Activated naive CD8-positive, alpha-beta T cell treated with anti-CD3 and anti-CD28 coated beads for 36 hours (primary cell): ENCODE results near the gene AGPS. TPM values are rescaled to one million over a fixed set of nuclear protein-coding genes. Genes with fewer than 3 reads are reported as not detected.
"Not testable (repeated sequence)": the region's sequence is repeated elsewhere in the genome, so short reads cannot be mapped to it uniquely, and the experiment has no call there.

Experiments used
- DNase-seq: peaks from one replicate; pipeline ENCODE4 v3.0.0; 2021
- H3K27ac Mint-ChIP-seq: one replicate; pipeline ENCODE4 v1.8.0; 2022; ENCODE audit warnings: mild to moderate bottlenecking, moderate library complexity, mixed read lengths
- H3K27me3 Mint-ChIP-seq: one replicate; pipeline ENCODE4 v1.8.0; 2022; ENCODE audit warnings: mild to moderate bottlenecking, mixed read lengths
- H3K36me3 Mint-ChIP-seq: one replicate; pipeline ENCODE4 v1.8.0; 2021; ENCODE audit warnings: mild to moderate bottlenecking, mixed read lengths
- H3K4me1 Mint-ChIP-seq: one replicate; pipeline ENCODE4 v1.8.0; 2021; ENCODE audit warnings: mixed read lengths
- H3K4me3 Mint-ChIP-seq: one replicate; pipeline ENCODE4 v1.8.0; 2022; ENCODE audit warnings: mild to moderate bottlenecking, moderate library complexity, mixed read lengths
- H3K9me3 Mint-ChIP-seq: one replicate; pipeline ENCODE4 v1.8.0; 2022; ENCODE audit warnings: mixed read lengths
- total RNA-seq, 2 experiments: library from RNA; stranded (reverse); gene quantifications; one replicate each; pipeline ENCODE4 v1.2.3, GENCODE V29; 2021

AGPS gene
- total RNA-seq, 2 experiments from 2014 or later: 73.8 to 75.5 TPM

- H3K4me1 Mint-ChIP-seq: no peaks in the 10 kb centered on the region
- no peak overlapping the region for H3K4me3 Mint-ChIP-seq
- no peaks in the 10 kb centered on the region for H3K36me3 Mint-ChIP-seq
- no peak overlapping the region for H3K27ac Mint-ChIP-seq
- no peaks in the 10 kb centered on the region for H3K9me3 Mint-ChIP-seq
- no peaks in the 10 kb centered on the region for H3K27me3 Mint-ChIP-seq
- no peak for DNase-seq
Measured at GRCh38 chr2:177362499-177362898, 30.1 kb upstream of the AGPS start.

GRCh38 chr2:177363332-177363731 lies 29.2 kb upstream of the AGPS start:
- Mint-ChIP-seq H3K27ac (no peak overlapping the region), H3K4me3 (no peak overlapping the region), H3K4me1 (no peaks in the 10 kb centered on the region), H3K27me3 (no peaks in the 10 kb centered on the region), H3K9me3 (peaks cover 5% of the 10 kb centered on the region), H3K36me3 (no peaks in the 10 kb centered on the region)
- DNase-seq: no peak

- H3K4me1 Mint-ChIP-seq, H3K4me3 Mint-ChIP-seq, H3K36me3 Mint-ChIP-seq, H3K27ac Mint-ChIP-seq, DNase-seq, H3K27me3 Mint-ChIP-seq: not testable (repeated sequence)
- H3K9me3 Mint-ChIP-seq: peaks cover 20% of the 10 kb centered on the region
Measured at GRCh38 chr2:177365764-177366163, 26.8 kb upstream of the AGPS start.

- H3K36me3 Mint-ChIP-seq: peaks cover 19% of the 10 kb centered on the region
- H3K4me1 Mint-ChIP-seq, H3K27me3 Mint-ChIP-seq, H3K4me3 Mint-ChIP-seq, DNase-seq: not testable (repeated sequence)
- peak overlapping the region; percentile 12 for H3K27ac Mint-ChIP-seq
- peaks cover 39% of the 10 kb centered on the region for H3K9me3 Mint-ChIP-seq
Measured at GRCh38 chr2:177368023-177368422, 24.6 kb upstream of the AGPS start.

GRCh38 chr2:177379354-177379753 lies 13.2 kb upstream of the AGPS start:
- Mint-ChIP-seq H3K27me3 (no peaks in the 10 kb centered on the region), H3K4me3 (no peak overlapping the region), H3K27ac (no peak overlapping the region), H3K4me1 (no peaks in the 10 kb centered on the region), H3K9me3 (no peaks in the 10 kb centered on the region), H3K36me3 (peaks cover 29% of the 10 kb centered on the region)
- DNase-seq: no peak

GRCh38 chr2:177380181-177380580 lies 12.4 kb upstream of the AGPS start:
- no peak for DNase-seq
- peaks cover 26% of the 10 kb centered on the region for H3K36me3 Mint-ChIP-seq
- H3K4me3 Mint-ChIP-seq: no peak overlapping the region
- H3K27me3 Mint-ChIP-seq: no peaks in the 10 kb centered on the region
- H3K27ac Mint-ChIP-seq: no peak overlapping the region
- H3K9me3 Mint-ChIP-seq: no peaks in the 10 kb centered on the region
- H3K4me1 Mint-ChIP-seq: no peaks in the 10 kb centered on the region

GRCh38 chr2:177383935-177384334 lies 8.6 kb upstream of the AGPS start:
- no peak overlapping the region for H3K4me3 Mint-ChIP-seq
- peaks cover 7% of the 10 kb centered on the region for H3K4me1 Mint-ChIP-seq
- no peaks in the 10 kb centered on the region for H3K27me3 Mint-ChIP-seq
- peaks cover 24% of the 10 kb centered on the region for H3K36me3 Mint-ChIP-seq
- no peaks in the 10 kb centered on the region for H3K9me3 Mint-ChIP-seq
- no peak overlapping the region for H3K27ac Mint-ChIP-seq
- no peak for DNase-seq

- Mint-ChIP-seq H3K27ac (no peak overlapping the region), H3K4me3 (no peak overlapping the region), H3K9me3 (no peaks in the 10 kb centered on the region), H3K4me1 (peaks cover 8% of the 10 kb centered on the region), H3K36me3 (peaks cover 20% of the 10 kb centered on the region), H3K27me3 (no peaks in the 10 kb centered on the region)
- DNase-seq: no peak
Measured at GRCh38 chr2:177385151-177385550, 7.4 kb upstream of the AGPS start.

GRCh38 chr2:177391822-177392372 lies 676 bp upstream of the AGPS start:
- no peaks in the 10 kb centered on the region for H3K9me3 Mint-ChIP-seq
- H3K4me1 Mint-ChIP-seq: peaks cover 47% of the 10 kb centered on the region
- peak overlapping the region; percentile 96 for H3K4me3 Mint-ChIP-seq
- DNase-seq: no peak
- H3K27me3 Mint-ChIP-seq: no peaks in the 10 kb centered on the region
- H3K27ac Mint-ChIP-seq: peak overlapping the region; percentile 88
- H3K36me3 Mint-ChIP-seq: peaks cover 27% of the 10 kb centered on the region

GRCh38 chr2:177393203-177393755 lies 706 bp downstream of the AGPS start:
- Mint-ChIP-seq H3K4me3 (peak overlapping the region; percentile 96), H3K27me3 (no peaks in the 10 kb centered on the region), H3K4me1 (peaks cover 57% of the 10 kb centered on the region), H3K27ac (peak overlapping the region; percentile 88), H3K36me3 (peaks cover 36% of the 10 kb centered on the region), H3K9me3 (no peaks in the 10 kb centered on the region)
- no peak for DNase-seq

GRCh38 chr2:177393824-177394593 lies 1.4 kb downstream of the AGPS start:
- Mint-ChIP-seq H3K36me3 (peaks cover 36% of the 10 kb centered on the region), H3K4me3 (peak overlapping the region; percentile 96), H3K27ac (no peak overlapping the region), H3K27me3 (no peaks in the 10 kb centered on the region), H3K9me3 (no peaks in the 10 kb centered on the region), H3K4me1 (peaks cover 63% of the 10 kb centered on the region)
- no peak for DNase-seq

GRCh38 chr2:177394594-177394973 lies 2.0 kb downstream of the AGPS start:
- peak overlapping the region; percentile 96 for H3K4me3 Mint-ChIP-seq
- H3K36me3 Mint-ChIP-seq: peaks cover 35% of the 10 kb centered on the region
- no peaks in the 10 kb centered on the region for H3K27me3 Mint-ChIP-seq
- no peaks in the 10 kb centered on the region for H3K9me3 Mint-ChIP-seq
- H3K4me1 Mint-ChIP-seq: peaks cover 67% of the 10 kb centered on the region
- DNase-seq: no peak
- H3K27ac Mint-ChIP-seq: no peak overlapping the region

- H3K27ac Mint-ChIP-seq: no peak overlapping the region
- peaks cover 71% of the 10 kb centered on the region for H3K4me1 Mint-ChIP-seq
- no peaks in the 10 kb centered on the region for H3K9me3 Mint-ChIP-seq
- H3K4me3 Mint-ChIP-seq: no peak overlapping the region
- peaks cover 34% of the 10 kb centered on the region for H3K36me3 Mint-ChIP-seq
- no peak for DNase-seq
- H3K27me3 Mint-ChIP-seq: no peaks in the 10 kb centered on the region
Measured at GRCh38 chr2:177395351-177396065, 2.9 kb downstream of the AGPS start.

GRCh38 chr2:177396703-177397460 lies 4.3 kb downstream of the AGPS start:
- no peaks in the 10 kb centered on the region for H3K9me3 Mint-ChIP-seq
- H3K36me3 Mint-ChIP-seq: peaks cover 31% of the 10 kb centered on the region
- H3K27ac Mint-ChIP-seq: peak overlapping the region; percentile 32
- no peak overlapping the region for H3K4me3 Mint-ChIP-seq
- H3K4me1 Mint-ChIP-seq: peaks cover 67% of the 10 kb centered on the region
- no peaks in the 10 kb centered on the region for H3K27me3 Mint-ChIP-seq
- no peak for DNase-seq
